GM18868 (cell line): Measurements from ENCODE around the gene FAT2.

ENCODE experiments used
- ATAC-seq: cut with Tn5 transposase; IDR thresholded peaks from one replicate; pipeline ENCODE4 v1.9.1; 2021; ENCODE audit warnings: mild to moderate bottlenecking, moderate library complexity; ENCODE audit not compliant: unreplicated experiment

The FAT2 gene

DNA sequence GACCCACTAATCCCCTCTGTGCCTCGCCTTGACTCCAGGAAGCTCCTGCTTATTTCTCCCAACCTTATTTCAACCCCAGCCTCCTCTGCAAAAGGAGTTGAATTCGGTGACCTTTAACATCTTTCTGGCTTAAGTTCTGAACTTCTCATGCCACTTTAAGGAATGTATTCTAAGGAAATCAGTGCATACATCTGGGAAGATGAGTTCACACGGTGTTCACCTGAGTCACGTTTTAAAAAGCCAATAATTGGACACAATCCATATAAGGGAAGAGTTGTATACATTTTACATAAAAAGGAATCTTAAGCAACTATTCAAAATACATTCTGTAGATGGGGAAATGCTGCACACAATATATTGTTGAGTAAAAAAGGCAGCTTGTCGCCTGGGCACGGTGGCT lies 33.2 kb downstream of the FAT2 start:
- ATAC-seq: no peak

DNA sequence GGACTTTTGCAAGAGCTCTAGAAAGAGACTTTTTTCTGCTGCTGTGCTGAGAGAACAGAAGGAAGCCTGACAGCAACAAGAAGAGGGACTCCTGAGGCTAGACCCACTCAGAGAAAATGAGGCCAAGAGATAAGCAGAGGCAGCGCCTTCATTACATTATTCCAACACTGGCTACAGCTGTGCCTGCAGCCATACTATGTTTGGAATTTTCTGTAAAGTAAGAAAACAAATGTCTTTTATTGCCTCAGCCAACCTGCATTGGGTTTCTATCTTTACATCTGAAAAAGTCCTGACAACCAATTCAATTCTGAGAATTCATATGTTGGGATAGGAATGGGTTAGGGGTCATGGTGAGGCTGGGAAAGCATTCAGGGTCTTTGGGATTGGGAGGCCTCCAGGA lies 33.7 kb downstream of the FAT2 start:
- no peak for ATAC-seq

DNA sequence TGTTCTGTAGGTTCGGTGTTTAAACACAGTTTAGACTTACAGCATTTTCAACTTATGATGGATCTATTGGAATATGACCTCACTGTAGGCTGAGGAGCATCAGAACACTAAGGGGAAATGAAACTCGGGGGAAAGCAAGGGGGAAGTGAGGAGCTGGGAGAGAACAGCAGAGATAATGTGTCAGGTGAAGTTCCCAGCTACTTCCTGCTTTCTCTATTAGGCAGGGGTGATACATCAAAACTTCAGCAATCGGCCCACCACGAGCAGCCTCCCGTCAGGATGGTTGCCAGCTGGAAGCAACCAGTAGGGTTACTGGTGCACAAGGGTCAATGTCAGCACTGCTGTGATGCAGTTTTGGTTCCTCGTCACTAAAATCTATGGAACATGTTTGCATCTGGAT lies 34.3 kb downstream of the FAT2 start:
- no peak for ATAC-seq

DNA sequence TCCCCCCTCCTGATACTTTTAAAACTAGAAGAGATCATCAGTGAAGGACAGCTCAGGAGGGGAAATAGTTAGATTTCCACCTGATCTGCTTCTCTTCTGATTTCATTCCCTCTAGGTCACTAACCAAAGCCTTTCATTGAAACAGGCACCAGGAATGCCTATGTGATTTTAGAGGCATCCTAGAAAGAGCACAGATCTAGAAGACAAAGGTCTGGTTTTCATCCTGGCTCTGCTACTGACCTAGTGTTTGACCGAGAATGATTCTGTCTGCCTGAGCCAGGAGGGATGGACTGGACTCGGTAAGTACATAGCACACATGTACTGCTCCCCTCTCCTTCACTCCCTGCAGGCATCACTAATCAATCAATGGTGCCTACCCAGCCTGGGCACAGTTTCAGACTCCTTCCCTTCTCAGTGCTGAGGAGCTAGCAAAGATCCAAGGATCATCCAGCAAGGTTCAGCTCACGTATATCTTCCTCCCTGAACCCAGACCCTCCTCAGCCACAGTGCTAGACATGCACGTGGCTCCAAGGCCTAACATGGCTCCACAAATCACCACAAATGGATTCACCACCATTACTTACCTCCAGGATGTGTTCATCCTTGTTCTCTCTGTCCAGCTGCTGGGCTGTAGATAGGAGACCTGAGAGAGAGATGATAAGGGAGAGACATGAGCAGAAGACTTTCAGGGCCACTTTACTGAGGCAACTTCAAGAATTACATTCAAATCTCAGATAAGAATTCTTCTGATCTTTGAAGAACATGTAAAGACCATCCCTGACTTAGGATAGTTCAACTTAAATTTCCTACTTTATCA lies 35.2 kb downstream of the FAT2 start:
- ATAC-seq: no peak

DNA sequence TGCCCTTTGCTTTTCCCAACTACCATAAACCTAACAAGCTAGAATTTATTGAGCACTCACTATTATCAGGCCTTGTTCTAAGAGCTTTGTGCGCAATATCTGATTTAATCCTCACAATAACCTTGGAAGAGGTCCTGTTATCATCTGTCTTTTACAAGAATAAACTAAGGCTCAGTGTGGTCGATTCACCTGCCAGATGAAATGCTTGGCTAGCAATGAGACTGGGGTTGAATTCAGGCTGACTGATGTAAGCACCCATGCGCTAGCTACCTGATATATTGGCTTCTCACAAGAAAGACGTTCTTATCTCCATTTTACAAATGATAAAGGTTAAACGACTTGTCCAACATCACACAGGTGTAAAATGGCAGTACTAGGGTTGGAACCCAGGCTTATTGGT lies 37.4 kb downstream of the FAT2 start:
- ATAC-seq: no peak

DNA sequence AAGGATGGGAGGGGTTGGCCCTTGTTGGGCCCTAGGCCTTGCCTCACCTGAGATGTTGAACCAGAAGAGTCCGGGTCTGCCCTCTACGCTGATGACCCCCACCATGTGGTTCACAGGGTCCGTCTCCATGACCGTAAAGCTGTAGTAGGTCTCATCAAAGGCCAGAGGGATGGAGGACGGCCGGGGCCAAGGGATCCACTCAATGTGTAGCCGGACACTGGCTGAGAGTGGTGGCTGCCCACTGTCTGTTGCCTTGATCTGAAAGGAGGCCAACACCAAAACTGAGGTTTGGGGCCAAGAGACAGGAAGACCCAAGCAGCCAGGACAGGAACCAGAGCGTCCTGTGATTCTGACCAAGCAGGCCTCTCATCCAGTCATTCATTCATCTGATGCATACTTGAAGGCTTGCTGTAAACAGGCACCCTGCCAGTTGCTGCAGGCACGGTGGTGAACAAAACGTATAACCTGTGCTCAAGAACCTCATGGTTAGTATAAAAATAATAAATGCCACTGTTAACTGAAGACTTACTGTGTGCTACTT lies 37.9 kb downstream of the FAT2 start:
- no peak for ATAC-seq

DNA sequence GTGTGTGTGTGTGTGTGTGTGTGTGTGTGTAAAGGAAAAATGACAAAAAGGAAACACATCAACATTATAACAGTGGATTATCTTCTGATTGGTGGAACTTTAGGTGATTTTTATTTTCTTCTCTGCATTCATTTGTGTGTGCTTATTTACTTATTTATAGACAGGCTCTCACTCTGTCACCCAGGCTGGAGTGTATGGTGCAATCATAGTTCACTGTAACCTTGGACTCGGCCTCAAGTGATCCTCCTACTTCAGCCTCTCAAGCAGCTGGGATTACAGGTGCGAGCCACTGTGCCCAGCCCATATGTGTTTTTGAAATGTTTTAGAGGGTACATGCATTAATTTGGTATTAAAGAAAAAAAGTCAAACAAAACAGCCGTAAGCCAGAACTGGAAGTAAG lies 39.1 kb downstream of the FAT2 start:
- no peak for ATAC-seq

DNA sequence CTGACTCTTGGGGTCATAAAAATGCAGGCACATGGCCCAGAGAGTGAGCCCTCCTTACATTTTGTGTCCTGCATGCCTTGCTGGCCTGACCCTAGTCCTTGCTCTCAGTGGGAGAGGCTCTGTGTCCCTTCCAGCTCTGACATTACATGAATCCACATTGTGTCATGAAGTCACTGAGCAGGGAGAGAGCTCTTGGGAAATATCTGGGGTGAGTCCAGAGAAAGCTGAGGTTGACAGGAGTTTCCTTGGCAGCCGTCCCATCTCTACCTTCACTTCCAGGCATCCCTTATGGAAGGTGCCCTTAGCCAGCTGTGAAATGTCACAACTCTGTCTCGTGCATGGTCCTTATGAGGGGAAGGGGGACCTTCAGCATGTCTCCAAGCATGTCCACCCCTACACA lies 41.0 kb downstream of the FAT2 start:
- ATAC-seq: no peak

DNA sequence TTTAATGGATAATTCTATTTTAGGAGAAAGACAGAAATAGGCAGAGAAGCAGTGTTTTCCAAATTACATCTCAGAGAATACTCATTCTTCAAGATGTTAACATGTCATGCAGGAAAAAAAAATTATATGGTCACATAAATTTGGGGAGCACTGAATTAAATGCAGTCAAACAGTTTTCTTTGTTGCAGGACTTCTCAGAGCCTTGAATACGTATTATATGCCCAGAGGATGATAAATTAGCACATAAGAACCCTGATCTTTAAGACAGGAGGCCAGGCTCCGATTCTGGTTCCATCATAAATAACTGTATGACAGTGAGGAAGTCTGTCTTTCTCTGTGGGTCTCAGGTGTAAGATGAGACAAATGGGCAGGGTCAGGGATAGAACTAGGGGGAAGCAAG lies 41.4 kb downstream of the FAT2 start:
- no peak for ATAC-seq

DNA sequence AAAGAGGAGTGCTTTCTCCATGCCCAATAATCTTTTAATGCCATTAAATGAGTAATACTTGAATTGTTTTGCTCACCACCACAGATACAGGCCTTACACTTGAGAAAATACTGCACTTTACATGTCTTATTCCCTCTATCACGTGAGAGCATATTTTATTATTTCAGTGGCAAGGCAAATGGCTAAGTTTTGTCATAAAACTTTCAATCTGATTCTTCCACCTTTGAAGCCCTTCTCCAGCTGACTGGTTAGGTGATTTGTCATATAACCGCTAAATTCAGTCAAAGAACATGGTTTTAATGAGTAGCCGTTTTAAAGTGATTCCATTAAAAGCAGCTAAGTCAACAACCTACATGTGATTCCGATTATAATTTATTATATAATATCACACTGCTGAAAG lies 43.8 kb downstream of the FAT2 start:
- ATAC-seq: no peak

DNA sequence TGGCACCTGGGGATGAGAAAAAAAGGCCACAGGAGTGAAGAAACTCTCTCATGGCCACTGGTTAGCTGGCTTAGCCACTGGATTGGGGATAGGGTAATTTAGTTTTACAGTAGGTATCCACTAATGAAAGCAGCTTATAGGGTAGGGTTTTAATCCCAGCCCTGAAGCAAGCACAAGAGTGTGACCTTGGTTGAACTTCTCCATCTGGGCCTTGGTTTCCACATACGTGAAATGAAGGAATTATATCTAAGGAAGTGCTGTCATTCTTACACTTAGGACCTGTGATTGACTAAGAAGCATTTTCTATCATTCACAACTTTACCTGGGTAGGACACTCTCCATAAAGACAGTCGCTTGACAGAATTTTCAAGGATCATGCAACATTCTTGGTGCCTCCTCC lies 49.6 kb downstream of the FAT2 start:
- ATAC-seq: no peak
